ENCODE results near the gene SNX24.

Gene SNX24

DNA sequence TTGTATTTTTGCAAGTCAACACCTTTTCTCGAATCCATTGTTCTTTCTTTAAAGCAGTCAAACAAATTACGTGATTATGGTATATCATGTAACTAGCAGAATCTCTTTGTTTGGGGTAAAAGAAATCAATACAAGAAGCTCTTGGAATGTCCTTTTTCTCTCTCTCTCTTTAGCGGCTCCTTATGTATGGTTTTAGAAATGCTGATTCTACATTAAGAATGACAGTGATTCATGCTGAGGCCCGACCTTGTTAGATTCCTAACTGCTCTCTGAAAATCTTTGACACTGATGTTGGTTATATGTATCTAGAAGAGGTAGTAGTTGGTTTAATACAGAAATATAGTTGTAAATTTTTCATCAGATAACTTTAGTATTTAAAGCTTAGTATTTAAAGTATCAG, 76.4 kb downstream of the SNX24 start:
- TF ChIP-seq, protein P1, sequence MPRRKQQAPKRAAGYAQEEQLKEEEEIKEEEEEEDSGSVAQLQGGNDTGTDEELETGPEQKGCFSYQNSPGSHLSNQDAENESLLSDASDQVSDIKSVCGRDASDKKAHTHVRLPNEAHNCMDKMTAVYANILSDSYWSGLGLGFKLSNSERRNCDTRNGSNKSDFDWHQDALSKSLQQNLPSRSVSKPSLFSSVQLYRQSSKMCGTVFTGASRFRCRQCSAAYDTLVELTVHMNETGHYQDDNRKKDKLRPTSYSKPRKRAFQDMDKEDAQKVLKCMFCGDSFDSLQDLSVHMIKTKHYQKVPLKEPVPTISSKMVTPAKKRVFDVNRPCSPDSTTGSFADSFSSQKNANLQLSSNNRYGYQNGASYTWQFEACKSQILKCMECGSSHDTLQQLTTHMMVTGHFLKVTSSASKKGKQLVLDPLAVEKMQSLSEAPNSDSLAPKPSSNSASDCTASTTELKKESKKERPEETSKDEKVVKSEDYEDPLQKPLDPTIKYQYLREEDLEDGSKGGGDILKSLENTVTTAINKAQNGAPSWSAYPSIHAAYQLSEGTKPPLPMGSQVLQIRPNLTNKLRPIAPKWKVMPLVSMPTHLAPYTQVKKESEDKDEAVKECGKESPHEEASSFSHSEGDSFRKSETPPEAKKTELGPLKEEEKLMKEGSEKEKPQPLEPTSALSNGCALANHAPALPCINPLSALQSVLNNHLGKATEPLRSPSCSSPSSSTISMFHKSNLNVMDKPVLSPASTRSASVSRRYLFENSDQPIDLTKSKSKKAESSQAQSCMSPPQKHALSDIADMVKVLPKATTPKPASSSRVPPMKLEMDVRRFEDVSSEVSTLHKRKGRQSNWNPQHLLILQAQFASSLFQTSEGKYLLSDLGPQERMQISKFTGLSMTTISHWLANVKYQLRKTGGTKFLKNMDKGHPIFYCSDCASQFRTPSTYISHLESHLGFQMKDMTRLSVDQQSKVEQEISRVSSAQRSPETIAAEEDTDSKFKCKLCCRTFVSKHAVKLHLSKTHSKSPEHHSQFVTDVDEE (CRISPR knock-in tag; IDR thresholded peaks at IDR 0.05): no peak
- TF ChIP-seq TOX (CRISPR knock-in tag; IDR thresholded peaks at IDR 0.05; ENCODE audit: borderline replicate concordance): no peak
- TF ChIP-seq GLIS3 (CRISPR knock-in tag; IDR thresholded peaks at IDR 0.05): no peak
- no peak for TF ChIP-seq ZFP30 (CRISPR knock-in tag; IDR thresholded peaks at IDR 0.05)
- no peak for TF ChIP-seq RARB (CRISPR knock-in tag; IDR thresholded peaks at IDR 0.05)
- TF ChIP-seq SNAI2 (CRISPR knock-in tag; IDR thresholded peaks at IDR 0.05): no peak
- no peak for TF ChIP-seq ARNTL (CRISPR knock-in tag; IDR thresholded peaks at IDR 0.05; ENCODE audit: borderline replicate concordance, low read depth)
- TF ChIP-seq ESRRG (CRISPR knock-in tag; IDR thresholded peaks at IDR 0.05): no peak
- no peak for TF ChIP-seq TCF4 (CRISPR knock-in tag; IDR thresholded peaks at IDR 0.05; ENCODE audit: borderline replicate concordance)
- TF ChIP-seq CSDC2 (CRISPR knock-in tag; IDR thresholded peaks at IDR 0.05): no peak
- TF ChIP-seq OSR1 (CRISPR knock-in tag; IDR thresholded peaks at IDR 0.05): no peak
- no peak for TF ChIP-seq ZNF565 (CRISPR knock-in tag; conservative IDR thresholded peaks at IDR 0.05; ENCODE audit: low read depth)
- no peak for TF ChIP-seq ZC3H10 (CRISPR knock-in tag; IDR thresholded peaks at IDR 0.05)
- TF ChIP-seq, protein P2, sequence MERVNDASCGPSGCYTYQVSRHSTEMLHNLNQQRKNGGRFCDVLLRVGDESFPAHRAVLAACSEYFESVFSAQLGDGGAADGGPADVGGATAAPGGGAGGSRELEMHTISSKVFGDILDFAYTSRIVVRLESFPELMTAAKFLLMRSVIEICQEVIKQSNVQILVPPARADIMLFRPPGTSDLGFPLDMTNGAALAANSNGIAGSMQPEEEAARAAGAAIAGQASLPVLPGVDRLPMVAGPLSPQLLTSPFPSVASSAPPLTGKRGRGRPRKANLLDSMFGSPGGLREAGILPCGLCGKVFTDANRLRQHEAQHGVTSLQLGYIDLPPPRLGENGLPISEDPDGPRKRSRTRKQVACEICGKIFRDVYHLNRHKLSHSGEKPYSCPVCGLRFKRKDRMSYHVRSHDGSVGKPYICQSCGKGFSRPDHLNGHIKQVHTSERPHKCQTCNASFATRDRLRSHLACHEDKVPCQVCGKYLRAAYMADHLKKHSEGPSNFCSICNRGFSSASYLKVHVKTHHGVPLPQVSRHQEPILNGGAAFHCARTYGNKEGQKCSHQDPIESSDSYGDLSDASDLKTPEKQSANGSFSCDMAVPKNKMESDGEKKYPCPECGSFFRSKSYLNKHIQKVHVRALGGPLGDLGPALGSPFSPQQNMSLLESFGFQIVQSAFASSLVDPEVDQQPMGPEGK (CRISPR knock-in tag; IDR thresholded peaks at IDR 0.05; ENCODE audit: borderline replicate concordance): no peak
- no peak for TF ChIP-seq ZFP3 (CRISPR knock-in tag; IDR thresholded peaks at IDR 0.05)
- TF ChIP-seq, protein P3, sequence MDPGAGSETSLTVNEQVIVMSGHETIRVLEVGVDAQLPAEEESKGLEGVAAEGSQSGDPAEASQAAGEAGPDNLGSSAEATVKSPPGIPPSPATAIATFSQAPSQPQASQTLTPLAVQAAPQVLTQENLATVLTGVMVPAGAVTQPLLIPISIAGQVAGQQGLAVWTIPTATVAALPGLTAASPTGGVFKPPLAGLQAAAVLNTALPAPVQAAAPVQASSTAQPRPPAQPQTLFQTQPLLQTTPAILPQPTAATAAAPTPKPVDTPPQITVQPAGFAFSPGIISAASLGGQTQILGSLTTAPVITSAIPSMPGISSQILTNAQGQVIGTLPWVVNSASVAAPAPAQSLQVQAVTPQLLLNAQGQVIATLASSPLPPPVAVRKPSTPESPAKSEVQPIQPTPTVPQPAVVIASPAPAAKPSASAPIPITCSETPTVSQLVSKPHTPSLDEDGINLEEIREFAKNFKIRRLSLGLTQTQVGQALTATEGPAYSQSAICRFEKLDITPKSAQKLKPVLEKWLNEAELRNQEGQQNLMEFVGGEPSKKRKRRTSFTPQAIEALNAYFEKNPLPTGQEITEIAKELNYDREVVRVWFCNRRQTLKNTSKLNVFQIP (CRISPR knock-in tag; IDR thresholded peaks at IDR 0.05; ENCODE audit: borderline replicate concordance, low read depth): no peak
- no peak for ATAC-seq

DNA sequence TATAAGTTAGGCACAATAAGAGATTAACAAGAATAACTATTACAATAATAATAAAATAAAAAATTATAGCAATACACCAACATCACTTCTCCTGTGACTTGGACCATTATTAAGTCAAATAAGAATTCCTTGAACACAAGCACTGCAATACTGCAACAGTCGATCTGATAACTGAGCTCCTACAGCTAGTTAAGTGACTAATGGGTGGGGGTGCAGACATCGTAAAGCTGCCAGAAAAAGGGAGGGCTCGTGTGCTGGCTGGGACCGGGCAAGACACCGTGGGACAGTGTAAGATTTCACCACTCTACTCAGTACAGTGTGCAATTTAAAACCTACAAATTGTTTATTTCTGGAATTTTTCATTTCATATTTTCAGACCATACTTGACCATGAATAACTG, 78.8 kb downstream of the SNX24 start:
- TF ChIP-seq ZNF8 (CRISPR knock-in tag; IDR thresholded peaks at IDR 0.05) (no peak), BACH2 (CRISPR knock-in tag; IDR thresholded peaks at IDR 0.05; ENCODE audit: borderline replicate concordance) (no peak), ARNTL (CRISPR knock-in tag; IDR thresholded peaks at IDR 0.05; ENCODE audit: borderline replicate concordance, low read depth) (no peak), ZC3H10 (CRISPR knock-in tag; IDR thresholded peaks at IDR 0.05) (no peak), PPARA (CRISPR knock-in tag; IDR thresholded peaks at IDR 0.05; ENCODE audit: borderline replicate concordance) (no peak), TOX (CRISPR knock-in tag; IDR thresholded peaks at IDR 0.05; ENCODE audit: borderline replicate concordance) (no peak), CSDC2 (CRISPR knock-in tag; IDR thresholded peaks at IDR 0.05) (no peak), OSR1 (CRISPR knock-in tag; IDR thresholded peaks at IDR 0.05) (no peak), ESRRG (CRISPR knock-in tag; IDR thresholded peaks at IDR 0.05) (no peak), ZFP30 (CRISPR knock-in tag; IDR thresholded peaks at IDR 0.05) (no peak), ZNF565 (CRISPR knock-in tag; conservative IDR thresholded peaks at IDR 0.05; ENCODE audit: low read depth) (no peak), TCF4 (CRISPR knock-in tag; IDR thresholded peaks at IDR 0.05; ENCODE audit: borderline replicate concordance) (no peak), GLIS3 (CRISPR knock-in tag; IDR thresholded peaks at IDR 0.05) (no peak)
- TF ChIP-seq, protein P1 (CRISPR knock-in tag; IDR thresholded peaks at IDR 0.05): no peak
- TF ChIP-seq, protein P4, sequence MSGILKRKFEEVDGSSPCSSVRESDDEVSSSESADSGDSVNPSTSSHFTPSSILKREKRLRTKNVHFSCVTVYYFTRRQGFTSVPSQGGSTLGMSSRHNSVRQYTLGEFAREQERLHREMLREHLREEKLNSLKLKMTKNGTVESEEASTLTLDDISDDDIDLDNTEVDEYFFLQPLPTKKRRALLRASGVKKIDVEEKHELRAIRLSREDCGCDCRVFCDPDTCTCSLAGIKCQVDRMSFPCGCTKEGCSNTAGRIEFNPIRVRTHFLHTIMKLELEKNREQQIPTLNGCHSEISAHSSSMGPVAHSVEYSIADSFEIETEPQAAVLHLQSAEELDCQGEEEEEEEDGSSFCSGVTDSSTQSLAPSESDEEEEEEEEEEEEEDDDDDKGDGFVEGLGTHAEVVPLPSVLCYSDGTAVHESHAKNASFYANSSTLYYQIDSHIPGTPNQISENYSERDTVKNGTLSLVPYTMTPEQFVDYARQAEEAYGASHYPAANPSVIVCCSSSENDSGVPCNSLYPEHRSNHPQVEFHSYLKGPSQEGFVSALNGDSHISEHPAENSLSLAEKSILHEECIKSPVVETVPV (CRISPR knock-in tag; IDR thresholded peaks at IDR 0.05): no peak
- TF ChIP-seq, protein P3 (CRISPR knock-in tag; IDR thresholded peaks at IDR 0.05; ENCODE audit: borderline replicate concordance, low read depth): no peak
- TF ChIP-seq, protein P5, sequence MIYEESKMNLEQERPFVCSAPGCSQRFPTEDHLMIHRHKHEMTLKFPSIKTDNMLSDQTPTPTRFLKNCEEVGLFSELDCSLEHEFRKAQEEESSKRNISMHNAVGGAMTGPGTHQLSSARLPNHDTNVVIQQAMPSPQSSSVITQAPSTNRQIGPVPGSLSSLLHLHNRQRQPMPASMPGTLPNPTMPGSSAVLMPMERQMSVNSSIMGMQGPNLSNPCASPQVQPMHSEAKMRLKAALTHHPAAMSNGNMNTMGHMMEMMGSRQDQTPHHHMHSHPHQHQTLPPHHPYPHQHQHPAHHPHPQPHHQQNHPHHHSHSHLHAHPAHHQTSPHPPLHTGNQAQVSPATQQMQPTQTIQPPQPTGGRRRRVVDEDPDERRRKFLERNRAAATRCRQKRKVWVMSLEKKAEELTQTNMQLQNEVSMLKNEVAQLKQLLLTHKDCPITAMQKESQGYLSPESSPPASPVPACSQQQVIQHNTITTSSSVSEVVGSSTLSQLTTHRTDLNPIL (CRISPR knock-in tag; IDR thresholded peaks at IDR 0.05; ENCODE audit: low read depth): no peak
- ATAC-seq: no peak
